SU-DHL-6 (cell line): ENCODE data around the gene SORCS2.

ENCODE experiments used
- CTCF ChIP-seq: fragments of 200-600 bp; sonication (generic); IDR thresholded peaks from one replicate; pipeline ENCODE4 v1.5.1; 2017; ENCODE audit warnings: antibody characterized with exemption, mild to moderate bottlenecking, low read length, moderate library complexity; ENCODE audit not compliant: insufficient read depth, poor library complexity, severe bottlenecking
- EZH2phosphoT487 ChIP-seq: fragments of 200-600 bp; sonication (generic), shearing (Covaris generic); conservative IDR thresholded peaks from 2 replicates; pipeline ENCODE4 v1.6.1; 2018; ENCODE audit warnings: mild to moderate bottlenecking, antibody characterized with exemption, low read length, moderate library complexity, mixed read lengths

- TF ChIP-seq CTCF (no peak), EZH2phosphoT487 (no peak)
Observed at GRCh38 chr4:7557456-7557855, 365.1 kb downstream of the SORCS2 start.
